ENCODE results near the gene PNMT. TPM values are rescaled to one million over a fixed set of nuclear protein-coding genes. Genes with fewer than 3 reads are reported as not detected.

Gene PNMT
- total RNA-seq, 4 donors from 2014 or later = 0.53 to 1.6 (median 1.1) TPM

GRCh38 chr17:39626171-39627046, 41.8 kb upstream of the PNMT start, which contains the start of gene PPP1R1B:
Gene PPP1R1B, plus strand, starts transcription at chr17:39626952. Its CDS starts 441 bp downstream, at chr17:39627393.
- Histone ChIP-seq H3K27ac (peak within 1 kb of the TSS; percentile 79), H3K4me3 (peak within 1 kb of the TSS; percentile 44), H3K27me3 (peaks cover 59% of the 10 kb centered on the region), H3K9me3 (no peaks in the 10 kb centered on the region), H3K36me3 (no peaks in the 10 kb centered on the region), H3K4me1 (peaks cover 65% of the 10 kb centered on the region)
- TF ChIP-seq EP300 (IDR thresholded peaks at IDR 0.05) (no peak), POLR2AphosphoS5 (IDR thresholded peaks at IDR 0.05) (no peak), CTCF (IDR thresholded peaks at IDR 0.05) (no peak), POLR2A (IDR thresholded peaks at IDR 0.05) (no peak)
- 6% methylated on average over 29 of the region's 29 CpGs for WGBS
- no peak for DNase-seq (ENCODE audit: low spot score in 2 of 2)

GRCh38 chr17:39627047-39627711, 41.1 kb upstream of the PNMT start:
- TF ChIP-seq POLR2AphosphoS5 (IDR thresholded peaks at IDR 0.05) (no peak), CTCF (IDR thresholded peaks at IDR 0.05) (no peak), EP300 (IDR thresholded peaks at IDR 0.05) (no peak), POLR2A (IDR thresholded peaks at IDR 0.05) (no peak)
- 1% methylated on average over 36 of the region's 72 CpGs for WGBS
- no peaks in the 10 kb centered on the region for H3K36me3 ChIP-seq
- peak overlapping the region; percentile 44 for H3K4me3 ChIP-seq
- DNase-seq (ENCODE audit: low spot score in 2 of 2) = no peak
- peak overlapping the region; percentile 79 for H3K27ac ChIP-seq
- peaks cover 70% of the 10 kb centered on the region for H3K4me1 ChIP-seq
- H3K9me3 ChIP-seq = no peaks in the 10 kb centered on the region
- H3K27me3 ChIP-seq = peaks cover 67% of the 10 kb centered on the region

- H3K27ac ChIP-seq = peak overlapping the region; percentile 79
- peaks cover 74% of the 10 kb centered on the region for H3K4me1 ChIP-seq
- H3K9me3 ChIP-seq = no peaks in the 10 kb centered on the region
- DNase-seq (ENCODE audit: low spot score in 2 of 2) = no peak
- TF ChIP-seq EP300 (IDR thresholded peaks at IDR 0.05) (no peak), CTCF (IDR thresholded peaks at IDR 0.05) (no peak), POLR2A (IDR thresholded peaks at IDR 0.05) (no peak), POLR2AphosphoS5 (IDR thresholded peaks at IDR 0.05) (no peak)
- 27% methylated on average over 6 of the region's 16 CpGs for WGBS
- H3K36me3 ChIP-seq = no peaks in the 10 kb centered on the region
- H3K4me3 ChIP-seq = peak overlapping the region; percentile 44
- H3K27me3 ChIP-seq = peaks cover 69% of the 10 kb centered on the region
Observed at GRCh38 chr17:39627712-39628516, 40.3 kb upstream of the PNMT start.

GRCh38 chr17:39628655-39629493, 39.4 kb upstream of the PNMT start:
- no peak for DNase-seq (ENCODE audit: low spot score in 2 of 2)
- Histone ChIP-seq H3K36me3 (no peaks in the 10 kb centered on the region), H3K4me1 (peaks cover 65% of the 10 kb centered on the region), H3K4me3 (peak overlapping the region; percentile 44), H3K27ac (peak overlapping the region; percentile 79), H3K27me3 (peaks cover 66% of the 10 kb centered on the region), H3K9me3 (no peaks in the 10 kb centered on the region)
- TF ChIP-seq POLR2AphosphoS5 (IDR thresholded peaks at IDR 0.05) (no peak), EP300 (IDR thresholded peaks at IDR 0.05) (no peak), POLR2A (IDR thresholded peaks at IDR 0.05) (no peak), CTCF (IDR thresholded peaks at IDR 0.05) (no peak)
- 54% methylated on average over 10 of the region's 10 CpGs for WGBS
